Activated naive CD4-positive, alpha-beta T cell (primary cell): ENCODE data around the gene RASSF3.

Experiments
- DNase-seq, 4 experiments: peaks; one replicate each; lab custom pipeline; 2025; lab: John Stamatoyannopoulos, UW

RASSF3 gene

DNA sequence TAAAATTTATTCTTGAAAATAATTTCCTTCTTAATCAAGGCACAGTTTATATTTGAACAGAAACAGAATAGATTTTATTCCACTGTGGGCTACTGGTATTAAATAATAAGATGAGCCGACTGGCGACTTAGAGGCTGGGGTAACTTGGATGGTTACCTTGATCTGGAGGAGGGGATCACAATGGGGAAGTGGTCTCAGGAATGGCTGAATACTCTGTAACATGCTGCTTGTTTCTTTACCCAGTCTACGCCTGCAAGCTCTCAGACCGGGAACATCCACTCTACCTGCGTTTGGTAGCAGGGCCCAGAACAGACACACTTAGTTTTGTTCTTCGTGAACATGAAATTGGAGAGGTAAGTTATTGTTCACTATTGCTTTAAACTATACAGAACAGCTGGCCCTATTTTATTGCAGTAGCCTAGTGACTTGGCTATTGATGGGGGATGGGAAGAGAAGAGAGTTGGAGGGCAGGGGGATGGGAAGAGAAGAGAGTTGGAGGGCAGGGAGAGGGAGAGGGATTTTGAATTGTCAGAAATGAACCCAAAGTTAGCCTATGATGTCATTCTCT lies 81.0 kb downstream of the RASSF3 start:
- DNase-seq, result no peak

DNA sequence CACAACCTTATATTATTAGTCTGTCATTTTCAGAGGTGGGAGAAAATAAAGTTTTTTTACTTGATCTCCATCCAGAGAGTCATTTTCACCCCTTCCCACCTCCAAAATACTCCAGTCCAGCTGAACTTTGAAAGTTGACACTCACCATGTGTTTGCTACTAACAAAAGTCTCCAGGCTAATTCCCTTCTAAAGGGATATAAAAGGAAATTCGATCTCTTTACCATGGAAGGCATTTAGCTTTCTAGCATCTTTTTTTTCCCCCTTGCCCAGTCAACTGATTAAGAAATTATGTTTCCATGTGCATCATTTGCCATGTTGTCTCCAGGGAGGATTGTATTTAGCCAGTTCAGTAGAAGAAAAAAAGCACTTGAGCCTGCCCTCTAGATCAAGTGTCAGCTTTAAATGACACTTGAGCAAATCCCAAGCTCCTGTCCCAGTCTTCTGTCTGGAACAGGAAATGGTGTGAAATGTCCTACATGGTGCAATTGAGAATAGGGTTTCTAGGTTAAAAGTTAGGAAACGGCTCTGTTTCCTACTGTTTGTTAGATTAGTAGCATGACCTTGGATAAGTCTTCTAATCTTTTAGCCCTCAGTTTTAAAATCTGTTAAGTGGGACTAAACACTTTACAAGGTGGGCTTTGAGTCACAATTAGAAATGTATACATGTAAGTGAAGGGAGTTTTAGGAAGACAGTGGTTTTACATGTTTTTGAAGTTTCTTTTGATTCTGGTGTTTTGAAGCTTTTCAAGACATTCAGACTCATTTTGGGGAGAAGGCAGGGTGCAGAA lies 81.7 kb downstream of the RASSF3 start:
- DNase-seq, result no peak

DNA sequence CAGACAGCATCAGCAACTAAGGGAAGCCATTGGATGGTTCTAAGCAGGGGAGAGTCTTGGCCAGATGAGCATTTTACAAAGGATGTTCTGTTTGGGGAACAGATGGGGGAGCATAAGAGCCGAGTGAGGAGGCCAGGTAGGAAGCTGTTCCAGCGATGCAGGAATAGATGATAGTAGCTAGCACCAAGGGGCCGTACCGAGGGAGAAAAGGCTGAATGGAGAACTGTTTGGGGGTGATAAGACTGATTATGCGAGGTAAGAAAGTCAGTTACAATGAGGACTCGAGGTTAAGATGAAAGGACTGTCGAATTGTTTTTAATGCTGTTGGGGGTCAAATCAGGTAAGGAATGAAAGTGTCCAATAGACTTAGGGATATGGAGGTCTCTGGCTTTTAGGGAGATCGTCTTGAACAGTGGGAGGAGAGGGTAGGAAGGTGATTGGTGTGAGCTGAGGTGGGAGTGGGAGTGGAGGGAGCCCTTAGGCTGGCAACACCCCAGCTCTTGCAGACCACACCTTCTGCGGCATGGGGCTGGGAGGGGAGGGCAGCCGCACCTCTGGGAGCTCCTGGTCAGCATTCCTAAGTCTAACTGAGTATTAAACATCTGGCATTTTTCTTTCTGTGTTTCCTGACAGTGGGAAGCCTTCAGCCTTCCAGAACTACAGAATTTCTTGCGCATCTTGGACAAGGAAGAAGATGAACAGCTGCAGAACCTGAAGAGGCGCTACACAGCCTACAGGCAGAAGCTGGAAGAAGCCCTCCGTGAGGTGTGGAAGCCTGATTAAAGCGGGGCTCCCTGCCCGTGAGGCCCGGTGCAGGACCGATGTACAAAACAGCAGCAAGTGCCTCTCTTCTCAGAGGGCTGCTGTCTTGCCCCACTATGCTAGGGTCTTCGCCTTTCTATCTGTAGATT lies 84.1 kb downstream of the RASSF3 start:
- DNase-seq, result no peak

DNA sequence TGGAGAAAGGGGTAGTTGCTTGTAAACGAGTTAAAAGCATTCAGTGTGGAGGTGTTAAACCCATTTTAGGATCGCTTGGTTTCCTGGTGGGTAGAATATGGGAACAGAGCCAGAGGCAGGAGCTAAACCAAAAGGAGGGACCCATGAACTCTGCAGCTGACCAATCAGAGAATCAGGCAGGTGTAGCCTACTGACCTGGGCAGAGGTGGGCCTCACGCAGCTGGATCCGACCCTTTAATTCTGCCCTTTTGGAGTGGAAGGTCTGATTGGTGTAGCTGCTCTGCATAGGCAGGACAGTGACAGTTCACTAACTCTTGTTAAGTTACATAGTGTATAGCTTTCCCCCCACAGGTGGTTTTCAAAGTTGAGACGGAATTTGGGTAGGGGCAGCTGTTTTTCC lies 85.3 kb downstream of the RASSF3 start:
- no peak for DNase-seq

DNA sequence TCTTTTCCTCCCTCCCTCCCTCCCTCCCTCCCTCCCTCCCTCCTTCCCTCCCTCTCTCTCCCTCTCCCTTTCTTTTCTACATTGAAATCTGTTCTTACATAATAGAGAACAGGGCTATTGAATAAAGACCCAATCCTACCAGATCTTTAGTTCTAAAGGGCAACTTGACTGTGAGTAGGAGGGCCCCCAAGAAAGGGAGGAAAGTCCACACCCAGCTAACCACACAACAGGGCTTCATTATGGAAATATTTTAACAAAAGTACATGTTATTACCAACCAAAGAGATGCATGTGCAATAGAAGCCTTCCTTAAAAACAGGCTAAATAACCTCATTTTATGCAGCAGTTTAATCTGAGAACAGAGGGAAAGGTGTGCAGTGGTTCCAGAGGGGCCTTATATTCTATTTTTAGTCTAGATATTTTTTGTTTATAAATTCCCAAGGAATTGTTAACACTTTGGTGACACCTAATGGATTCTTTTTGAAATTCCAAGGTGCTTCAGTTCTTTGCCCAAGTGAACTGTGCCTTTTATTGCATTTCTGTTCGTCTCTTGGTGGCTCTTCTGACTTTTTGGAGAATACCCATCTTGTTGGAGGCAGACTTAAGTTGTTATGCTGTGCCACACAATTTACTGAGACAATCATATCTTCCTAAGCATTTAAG lies 85.9 kb downstream of the RASSF3 start:
- DNase-seq, result no peak

DNA sequence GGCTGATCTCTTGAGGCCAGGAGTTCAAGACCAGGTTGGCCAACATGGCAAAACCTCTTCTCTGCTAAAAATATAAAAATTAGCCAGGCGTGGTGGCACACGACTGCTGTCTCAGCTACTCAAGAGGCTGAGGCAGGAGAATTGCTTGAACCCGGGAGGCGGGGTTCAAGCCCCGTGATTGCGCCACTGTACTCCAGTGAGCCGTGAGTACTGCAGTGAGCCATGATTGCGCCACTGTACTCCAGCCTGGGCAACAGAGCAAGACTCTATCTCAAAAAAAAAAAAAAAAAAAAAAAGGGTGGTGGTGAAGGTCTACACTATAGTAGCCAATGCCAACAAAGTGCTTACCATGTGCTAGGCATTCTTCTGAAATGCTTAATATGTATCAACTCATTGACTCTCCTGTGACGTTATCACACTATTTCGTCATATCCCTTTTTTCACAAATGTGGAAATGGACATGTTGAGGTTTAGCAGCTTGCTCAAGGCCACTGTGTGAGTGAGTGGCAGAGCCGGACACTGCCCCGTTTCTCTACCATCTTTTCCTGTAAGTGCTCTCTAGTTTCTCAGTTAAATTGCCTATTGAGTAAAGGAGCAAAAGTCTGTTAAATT lies 89.3 kb downstream of the RASSF3 start:
- DNase-seq, result no peak

DNA sequence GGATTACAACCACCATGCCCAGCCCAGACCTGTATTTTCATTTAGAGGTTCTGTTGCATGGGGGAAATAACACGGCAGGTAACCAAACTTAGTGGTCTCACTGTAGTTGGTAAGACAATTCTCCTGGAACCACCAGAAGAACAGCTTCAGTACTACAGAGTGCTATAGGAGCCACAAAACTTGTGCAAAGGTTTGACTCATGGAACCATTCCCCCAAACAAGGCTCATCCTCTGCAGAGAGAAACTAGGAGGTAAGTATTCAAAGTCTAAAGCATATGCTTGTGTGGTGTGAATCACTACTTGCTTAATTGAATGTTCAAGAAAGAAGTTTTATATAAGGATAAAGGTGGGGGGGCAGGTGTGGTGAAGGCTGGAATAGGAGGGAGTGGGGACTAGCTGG lies 90.2 kb downstream of the RASSF3 start:
- DNase-seq, result no peak

DNA sequence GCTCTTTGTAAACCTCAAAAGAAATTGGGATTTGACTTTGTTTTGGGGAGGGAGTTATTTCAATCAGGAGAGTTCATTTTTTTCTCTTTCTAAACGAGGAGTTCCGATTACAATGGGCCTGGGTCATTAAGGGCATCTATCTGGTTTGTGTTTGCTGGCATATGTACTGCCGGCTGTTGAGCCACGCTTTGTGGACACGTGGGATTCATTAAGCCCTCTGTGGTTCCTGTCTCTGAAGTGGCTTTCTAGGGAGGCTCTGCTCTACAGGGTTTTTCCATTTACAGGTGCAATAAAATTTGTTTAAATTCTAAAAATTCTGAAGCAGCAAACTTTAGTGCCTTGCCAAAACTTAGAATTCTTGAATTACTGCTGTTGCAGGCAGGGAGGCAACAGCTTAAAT lies 91.0 kb downstream of the RASSF3 start:
- no peak for DNase-seq

DNA sequence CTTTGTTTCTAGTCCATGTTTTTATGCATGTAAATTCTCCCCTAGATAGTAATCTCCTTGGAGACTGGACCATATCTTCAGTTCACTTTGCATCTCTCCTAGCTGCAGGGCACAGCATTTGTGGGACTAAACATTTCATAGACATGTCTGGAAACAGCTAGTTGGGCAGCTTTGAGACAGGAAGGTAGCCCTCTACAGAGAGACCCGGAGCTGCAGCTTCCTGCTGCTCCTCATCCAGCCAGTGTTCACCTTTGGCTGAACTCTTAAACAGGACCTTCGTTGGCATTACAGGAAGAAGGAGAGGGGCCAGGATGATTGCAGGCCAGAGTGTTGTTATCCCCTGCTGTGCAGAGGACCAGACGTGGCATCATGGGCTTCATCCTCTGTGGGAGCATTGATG lies 96.0 kb downstream of the RASSF3 start:
- no peak for DNase-seq

DNA sequence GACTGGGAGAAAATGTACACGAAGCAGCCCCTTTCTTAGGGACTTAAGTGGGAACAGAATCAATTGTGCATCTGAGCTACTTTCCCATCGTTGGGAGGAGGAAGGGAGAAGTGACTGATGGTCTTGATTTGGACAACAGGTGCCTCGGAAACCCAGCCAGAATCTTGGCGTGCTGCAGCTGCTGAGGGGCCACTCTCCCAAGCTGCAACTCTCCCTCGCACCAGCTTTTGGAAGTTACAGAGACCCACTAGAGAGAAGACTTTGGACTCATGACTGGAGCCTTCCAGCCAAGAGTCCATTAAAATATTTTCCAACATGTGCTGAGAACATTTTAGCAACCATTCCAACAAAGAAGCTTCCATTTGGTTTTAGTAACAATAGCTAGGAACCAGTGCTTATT lies 96.6 kb downstream of the RASSF3 start:
- no peak for DNase-seq

DNA sequence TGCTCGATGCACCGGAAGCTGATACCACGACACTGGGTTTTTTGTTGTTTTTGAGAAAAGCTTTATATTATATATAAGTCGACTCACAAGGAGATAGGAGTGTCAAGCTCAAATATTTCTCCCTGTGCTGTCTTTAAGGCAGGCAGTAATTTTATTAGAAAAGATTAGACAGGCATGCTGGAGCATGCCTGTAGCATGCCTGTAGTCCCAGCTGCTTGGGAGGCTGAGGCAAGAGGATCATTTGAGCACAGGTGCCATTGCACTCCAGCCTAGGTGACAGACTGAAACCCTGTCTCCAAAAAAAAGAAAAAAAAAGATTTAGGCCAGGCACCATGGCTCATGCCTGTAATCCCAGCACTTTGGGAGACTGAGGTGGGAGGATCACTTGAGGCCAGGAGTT lies 97.1 kb downstream of the RASSF3 start:
- no peak for DNase-seq

DNA sequence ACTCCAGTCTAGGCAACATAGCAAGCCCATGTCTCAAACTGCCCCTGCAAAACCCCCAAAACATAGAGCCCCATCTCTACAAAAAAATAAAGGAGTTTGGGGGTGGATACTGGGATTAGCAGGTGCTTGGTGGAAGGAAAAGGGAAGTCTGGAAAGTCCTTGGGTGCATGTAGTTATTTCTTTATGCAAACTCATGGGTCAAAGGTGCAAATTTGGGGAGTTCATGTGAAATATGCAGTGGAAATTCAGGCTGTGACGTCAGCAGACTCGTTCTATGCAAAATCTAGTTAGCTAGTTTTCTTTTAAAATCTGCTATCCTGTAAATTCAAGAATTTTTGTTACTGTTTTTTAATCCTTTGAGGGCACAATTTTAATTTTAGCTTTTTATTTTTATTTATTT lies 97.6 kb downstream of the RASSF3 start:
- no peak for DNase-seq

DNA sequence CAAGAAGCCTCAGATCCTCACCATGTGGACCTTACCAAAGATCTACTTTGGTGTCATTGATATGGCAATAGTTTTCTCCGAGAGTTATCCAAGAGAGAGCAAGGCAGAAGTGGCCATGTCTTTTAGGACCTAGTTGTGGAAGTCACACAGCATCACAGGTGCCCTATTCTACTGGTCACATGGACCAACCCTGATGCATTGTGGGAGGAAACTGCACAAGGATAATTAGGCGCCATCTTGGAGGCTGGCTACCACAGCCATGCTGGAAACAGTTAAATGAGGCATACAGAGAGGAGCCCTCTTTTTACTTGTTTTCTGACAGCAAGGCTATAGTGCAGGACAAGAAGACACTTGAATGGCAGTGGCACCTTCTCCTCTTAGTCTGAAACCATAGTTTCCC lies 99.1 kb downstream of the RASSF3 start:
- no peak for DNase-seq

DNA sequence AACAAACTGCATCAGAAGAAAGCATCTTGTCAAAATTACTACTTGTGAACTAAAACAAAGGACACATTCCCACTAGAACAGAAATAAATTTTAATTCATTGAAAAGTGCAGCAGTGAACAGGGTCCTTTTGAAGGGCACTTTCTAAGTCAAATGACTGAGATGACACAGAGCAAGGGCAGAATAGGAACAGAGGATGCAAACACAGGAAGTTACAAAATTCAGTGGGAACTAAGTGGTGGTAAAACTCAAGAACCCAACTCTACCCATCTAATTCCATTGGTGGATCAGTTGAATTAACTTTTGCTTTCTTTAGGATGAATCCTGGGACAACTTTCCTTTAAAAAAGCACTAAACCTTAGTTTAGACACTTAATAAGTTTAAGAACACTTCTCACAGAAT lies 103.1 kb downstream of the RASSF3 start:
- no peak for DNase-seq

DNA sequence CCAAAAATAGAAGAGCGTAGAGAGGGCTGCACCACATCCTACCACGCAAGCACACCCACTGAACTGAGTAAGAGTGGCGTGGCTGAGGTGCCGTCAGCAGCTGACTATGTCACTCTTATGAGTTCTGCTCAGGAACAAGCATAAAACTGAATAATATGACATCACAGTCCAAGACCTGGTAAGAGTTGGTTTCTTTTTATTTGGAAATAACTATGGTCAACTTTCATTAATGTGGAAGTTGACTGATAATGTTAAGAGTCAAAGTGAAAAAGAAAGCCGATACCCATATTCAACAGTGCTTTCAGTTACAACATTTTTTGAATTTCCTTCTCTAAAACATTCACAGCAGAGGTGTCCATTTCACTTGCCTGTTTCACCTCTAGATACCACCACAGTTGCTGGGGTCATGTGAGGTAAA lies 104.3 kb downstream of the RASSF3 start:
- DNase-seq, result no peak

DNA sequence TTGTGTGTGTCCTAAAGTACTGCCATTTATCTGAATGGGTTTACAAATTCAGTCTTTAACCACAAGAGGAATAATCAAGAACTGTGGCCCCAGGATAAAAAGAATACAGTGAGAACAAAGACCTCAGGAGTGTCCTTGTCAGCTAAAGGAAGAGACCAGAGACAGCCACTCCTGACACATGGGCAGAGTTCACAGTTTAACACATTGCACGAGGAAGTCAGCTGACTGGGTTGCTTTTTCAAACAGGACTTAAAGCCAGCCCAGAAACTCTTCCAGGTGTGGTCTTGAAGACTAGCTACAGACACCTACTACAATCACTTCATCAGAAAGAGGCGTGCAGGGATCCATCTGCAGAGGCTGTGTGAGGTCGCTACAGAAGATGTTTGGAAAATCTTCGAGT lies 106.1 kb downstream of the RASSF3 start:
- no peak for DNase-seq

DNA sequence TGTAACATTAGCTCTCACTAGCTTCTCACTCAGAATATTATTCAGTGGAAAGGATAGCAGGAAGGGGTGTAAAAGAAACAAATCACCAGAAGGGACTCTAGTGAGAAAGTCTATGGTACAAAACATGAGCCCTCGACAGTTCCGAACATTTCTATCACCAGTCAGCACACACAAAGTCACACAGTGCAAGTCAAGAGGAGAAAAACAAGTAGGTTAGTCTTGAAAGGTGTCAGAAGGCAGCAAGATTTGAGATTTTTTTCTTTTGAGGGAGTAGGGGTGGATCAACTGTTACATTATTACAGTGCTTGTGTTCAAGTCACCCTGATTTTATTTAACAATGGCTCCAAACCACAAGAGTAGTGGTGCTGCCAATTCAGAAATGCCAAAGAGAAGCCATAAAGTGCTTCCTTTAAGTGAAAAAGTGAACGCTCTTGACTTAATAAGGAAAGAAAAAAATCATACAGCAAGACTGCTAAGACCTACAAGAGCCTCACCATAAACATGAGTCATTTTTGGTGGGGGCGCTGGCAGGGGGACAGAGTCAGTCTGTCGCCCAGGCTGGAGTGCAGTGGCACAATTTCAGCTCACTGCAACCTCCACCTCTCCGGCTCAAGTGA lies 106.7 kb downstream of the RASSF3 start:
- DNase-seq, result no peak

DNA sequence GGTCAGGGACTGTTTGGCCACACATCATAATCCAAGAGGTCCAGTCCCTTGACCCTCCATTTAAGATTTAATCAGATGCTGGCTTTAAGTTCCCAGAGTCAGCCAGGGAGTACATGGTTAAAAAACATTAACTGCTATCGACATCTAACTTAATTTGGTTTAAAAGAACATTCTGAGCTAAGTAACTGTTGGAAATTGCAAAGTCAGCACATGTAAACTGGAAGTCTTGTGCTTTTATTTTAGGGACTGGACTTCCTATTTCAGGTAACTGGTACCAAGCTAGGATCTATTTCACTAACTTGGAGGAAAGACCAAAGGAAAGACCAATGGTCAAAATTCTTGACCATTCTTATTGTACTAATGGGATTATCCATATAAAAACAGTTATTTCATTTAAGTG lies 108.4 kb downstream of the RASSF3 start:
- no peak for DNase-seq

DNA sequence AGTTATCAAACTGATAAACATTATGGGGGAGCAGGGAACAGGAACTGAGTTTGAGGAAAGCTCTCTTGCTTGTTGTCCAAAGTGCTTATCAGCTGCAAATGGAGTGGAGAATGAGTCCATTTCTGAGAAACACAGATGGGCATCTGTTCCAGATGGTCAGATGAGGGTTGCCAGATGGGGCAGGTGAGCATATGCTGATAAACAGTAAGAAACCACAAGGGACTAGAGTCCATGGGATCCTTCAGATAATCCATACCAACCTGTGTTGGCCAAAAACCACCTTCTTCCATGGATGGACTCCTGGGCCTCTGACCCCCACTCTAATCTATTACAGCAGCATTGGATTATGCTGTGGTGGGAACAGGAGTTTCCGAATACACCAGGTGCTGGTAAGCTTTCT lies 110.6 kb downstream of the RASSF3 start:
- DNase-seq, result no peak

DNA sequence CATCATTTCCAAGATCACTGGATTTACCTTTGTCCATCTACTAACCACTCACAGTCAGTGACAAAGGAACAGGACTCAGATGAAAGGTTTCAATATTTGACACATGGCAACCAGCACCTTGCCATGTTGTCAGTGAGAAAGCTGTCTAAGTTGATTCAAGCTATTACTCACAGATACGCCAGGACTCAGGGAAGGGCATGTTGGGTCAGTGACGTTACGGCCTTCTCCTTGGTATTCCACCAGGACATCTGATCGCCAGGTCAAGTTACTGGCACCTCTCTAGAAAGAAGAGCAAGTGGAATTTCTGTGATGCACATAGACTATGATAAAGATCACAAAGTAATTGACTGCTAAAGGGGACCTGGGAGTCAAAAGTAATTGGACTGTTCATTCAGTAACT lies 112.5 kb downstream of the RASSF3 start:
- no peak for DNase-seq

DNA sequence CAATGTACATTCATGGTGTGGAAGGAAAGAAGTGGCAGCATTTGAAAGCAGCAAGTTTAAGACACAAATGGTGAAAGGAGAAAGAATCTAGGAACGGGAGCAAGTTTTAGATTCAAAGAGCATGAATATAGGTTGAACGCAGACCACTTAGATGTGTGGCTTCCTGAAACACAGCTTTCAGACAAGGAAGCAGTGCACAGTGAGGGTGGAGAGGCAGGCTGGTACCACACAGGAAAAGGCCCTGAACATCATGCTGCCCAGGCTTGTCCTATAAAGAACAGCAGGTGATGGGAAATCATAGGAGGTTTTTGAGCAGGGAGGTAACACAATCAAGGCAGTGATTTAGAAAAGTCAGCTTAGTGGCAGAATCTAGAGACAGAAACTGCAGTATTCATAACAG lies 113.3 kb downstream of the RASSF3 start:
- DNase-seq, result no peak
